ENCODE data around the gene ESYT2.
A peak's percentile ranks its signal among the peaks of the same experiment; 100 is the strongest.
"Not testable (repeated sequence)": the region's sequence is repeated elsewhere in the genome, so short reads cannot be mapped to it uniquely, and the experiment has no call there.

The ESYT2 gene

DNA sequence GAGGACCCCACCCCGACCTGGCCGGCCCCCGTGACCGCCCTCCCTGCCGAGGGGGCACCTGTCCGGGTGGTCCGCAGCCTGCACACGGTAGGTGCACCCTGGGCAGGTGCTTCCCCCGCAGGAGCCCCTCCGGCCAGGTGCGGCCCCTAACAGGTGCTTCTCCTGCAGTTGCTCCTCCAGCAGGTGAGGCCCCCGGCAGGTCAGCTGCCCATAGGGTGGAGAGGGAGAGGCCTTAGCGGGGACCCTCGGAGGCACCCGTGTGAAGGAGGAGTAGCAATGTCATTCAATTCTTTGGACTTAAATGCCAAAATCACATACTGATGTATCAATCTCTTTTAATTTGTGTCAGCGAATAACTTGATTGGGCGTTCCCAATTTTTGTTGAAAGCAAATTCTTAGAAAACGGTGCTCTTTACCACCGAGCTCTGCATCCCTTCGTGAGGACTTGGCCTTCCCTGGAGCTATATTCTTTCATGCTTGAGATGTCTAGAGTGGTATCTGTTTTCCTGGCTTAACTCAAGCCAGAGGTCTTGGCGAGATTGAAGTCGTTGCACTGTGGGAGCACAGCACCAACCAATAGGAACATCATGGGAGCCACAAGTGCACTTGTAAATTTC lies 124.0 kb downstream of the ESYT2 start:
- Histone ChIP-seq H3K9ac (ENCODE audit: low read depth, low read length) (peak overlapping the region; percentile 66; the same call in 1 of the 2 replicates), H3K9me3 (ENCODE audit: insufficient read depth, low read depth, low read length) (peaks cover 9% of the 10 kb centered on the region; the same call in 1 of the 2 replicates), H3K4me1 (ENCODE audit: insufficient read depth, low read length) (peaks cover 31% of the 10 kb centered on the region; the same call in 1 of the 2 replicates), H3K4me3 (ENCODE audit: low read length) (peak overlapping the region; percentile 89), H3K27me3 (ENCODE audit: insufficient read depth, low read length) (no peaks in the 10 kb centered on the region), H3K27ac (ENCODE audit: low read length) (no peak overlapping the region), H3K36me3 (ENCODE audit: insufficient read depth, low read depth, low read length) (peaks cover 16% of the 10 kb centered on the region)

DNA sequence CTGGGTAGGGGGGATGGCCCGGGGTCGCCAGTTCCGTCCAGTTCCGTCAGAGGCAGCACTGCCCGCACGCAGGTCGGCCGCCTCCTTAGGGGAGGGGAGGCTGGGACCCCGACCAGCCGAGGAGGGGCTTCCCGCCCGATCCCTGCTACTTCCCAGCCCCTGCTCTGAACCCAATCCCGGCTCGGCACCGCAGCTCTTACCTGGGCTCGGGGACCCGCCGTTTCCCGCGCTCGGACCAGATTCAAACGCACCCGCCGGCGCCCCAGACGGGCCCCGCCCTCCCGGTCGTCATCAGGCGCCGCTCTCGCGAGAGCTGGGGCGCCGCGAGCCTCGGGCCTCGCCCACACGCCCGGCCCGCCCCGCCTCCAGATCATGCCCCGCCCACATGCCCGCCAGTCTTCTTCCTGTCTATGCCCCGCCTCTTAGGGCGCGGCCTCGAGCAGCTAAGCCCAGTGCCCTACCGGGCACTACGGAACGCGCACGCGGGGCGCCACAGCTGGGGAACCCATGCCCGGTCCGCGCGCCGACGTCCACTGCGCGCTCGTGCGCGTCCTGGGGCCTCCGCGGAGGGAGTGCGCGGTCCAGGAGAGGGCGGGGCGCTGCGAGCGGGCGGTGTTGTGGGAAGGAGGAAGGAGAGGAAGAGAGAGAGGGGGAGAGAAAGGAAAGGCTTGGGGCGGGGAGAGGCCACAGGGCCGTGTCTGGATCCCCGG lies 124.6 kb downstream of the ESYT2 start, which contains the start of gene NCAPG2:
Gene NCAPG2, minus strand, starts transcription at position 281 of the 710 bp plus-strand sequence. CDS start 2,905 bp downstream, outside the sequence.
- H3K4me1 ChIP-seq (ENCODE audit: insufficient read depth, low read length): peaks cover 31% of the 10 kb centered on the region; the same call in 1 of the 2 replicates
- peak within 1 kb of the TSS; percentile 83 for H3K27ac ChIP-seq (ENCODE audit: low read length)
- H3K9me3 ChIP-seq (ENCODE audit: insufficient read depth, low read depth, low read length): peaks cover 9% of the 10 kb centered on the region; the same call in 1 of the 2 replicates
- peak within 1 kb of the TSS; percentile 96 for H3K9ac ChIP-seq (ENCODE audit: low read depth, low read length)
- H3K36me3 ChIP-seq (ENCODE audit: insufficient read depth, low read depth, low read length): peaks cover 22% of the 10 kb centered on the region
- peak within 1 kb of the TSS; percentile 89 for H3K4me3 ChIP-seq (ENCODE audit: low read length)
- H3K27me3 ChIP-seq (ENCODE audit: insufficient read depth, low read length): no peaks in the 10 kb centered on the region

DNA sequence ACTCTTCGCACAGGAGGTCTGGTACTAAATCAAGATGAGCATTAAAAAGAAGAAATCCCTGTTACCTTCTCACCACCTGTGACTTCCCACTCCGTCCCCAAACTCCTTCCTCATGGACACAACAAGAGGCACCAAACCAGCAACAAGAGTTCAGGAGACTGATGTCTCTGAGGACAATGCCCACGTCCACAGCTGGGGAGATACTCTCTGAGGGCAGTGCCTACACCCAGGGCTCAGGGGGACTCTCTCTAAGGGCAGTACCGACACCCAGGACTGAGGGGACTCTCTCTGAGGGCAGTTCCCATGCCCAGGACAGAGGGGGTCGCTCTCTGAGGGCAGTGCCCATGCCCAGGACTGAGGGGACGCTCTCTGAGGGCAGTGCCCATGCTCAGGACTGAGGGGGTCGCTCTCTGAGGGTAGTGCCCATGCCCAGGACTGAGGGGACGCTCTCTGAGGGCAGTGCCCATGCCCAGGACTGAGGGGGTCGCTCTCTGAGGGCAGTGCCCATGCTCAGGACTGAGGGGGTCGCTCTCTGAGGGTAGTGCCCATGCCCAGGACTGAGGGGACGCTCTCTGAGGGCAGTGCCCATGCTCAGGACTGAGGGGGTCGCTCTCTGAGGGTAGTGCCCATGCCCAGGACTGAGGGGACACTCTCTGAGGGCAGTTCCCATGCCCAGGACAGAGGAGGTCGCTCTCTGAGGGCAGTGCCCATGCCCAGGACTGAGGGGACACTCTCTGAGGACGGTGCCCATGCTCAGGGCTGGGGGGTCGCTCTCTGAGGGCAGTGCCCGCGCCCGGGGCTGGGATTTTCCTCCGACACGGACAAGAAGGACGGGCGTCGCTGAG lies 125.4 kb downstream of the ESYT2 start:
- Histone ChIP-seq H3K9ac (ENCODE audit: low read depth, low read length) (peak overlapping the region; percentile 96), H3K4me1 (ENCODE audit: insufficient read depth, low read length) (peaks cover 31% of the 10 kb centered on the region; the same call in 1 of the 2 replicates), H3K4me3 (ENCODE audit: low read length) (peak overlapping the region; percentile 89), H3K36me3 (ENCODE audit: insufficient read depth, low read depth, low read length) (peaks cover 30% of the 10 kb centered on the region), H3K27ac (ENCODE audit: low read length) (peak overlapping the region; percentile 83)
- not testable (repeated sequence) for H3K9me3 ChIP-seq (ENCODE audit: insufficient read depth, low read depth, low read length); H3K27me3 ChIP-seq (ENCODE audit: insufficient read depth, low read length)

DNA sequence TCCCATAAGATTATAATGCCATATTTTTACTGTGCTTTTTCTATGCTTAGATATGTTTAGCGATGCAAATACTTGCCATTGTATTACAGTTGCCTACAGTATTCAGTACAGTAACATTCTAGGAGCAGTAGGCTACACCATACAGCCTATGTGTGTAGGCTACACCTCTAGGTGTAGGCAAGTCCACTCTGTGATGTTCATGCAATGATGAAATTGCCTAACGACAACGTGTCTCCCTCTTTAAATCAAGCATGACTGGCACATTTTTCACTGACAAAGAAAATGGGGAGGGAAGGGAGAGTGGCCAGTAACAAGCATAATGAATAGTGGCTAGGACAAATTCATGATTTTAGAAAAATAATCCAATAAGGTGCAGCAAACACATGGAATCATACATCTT lies 126.4 kb downstream of the ESYT2 start:
- Histone ChIP-seq H3K4me1 (ENCODE audit: insufficient read depth, low read length) (peaks cover 31% of the 10 kb centered on the region; the same call in 1 of the 2 replicates), H3K27me3 (ENCODE audit: insufficient read depth, low read length) (no peaks in the 10 kb centered on the region), H3K9ac (ENCODE audit: low read depth, low read length) (peak overlapping the region; percentile 96; the same call in 1 of the 2 replicates), H3K27ac (ENCODE audit: low read length) (peak overlapping the region; percentile 76), H3K4me3 (ENCODE audit: low read length) (peak overlapping the region; percentile 89), H3K36me3 (ENCODE audit: insufficient read depth, low read depth, low read length) (peaks cover 38% of the 10 kb centered on the region), H3K9me3 (ENCODE audit: insufficient read depth, low read depth, low read length) (peaks cover 7% of the 10 kb centered on the region; the same call in 1 of the 2 replicates)

DNA sequence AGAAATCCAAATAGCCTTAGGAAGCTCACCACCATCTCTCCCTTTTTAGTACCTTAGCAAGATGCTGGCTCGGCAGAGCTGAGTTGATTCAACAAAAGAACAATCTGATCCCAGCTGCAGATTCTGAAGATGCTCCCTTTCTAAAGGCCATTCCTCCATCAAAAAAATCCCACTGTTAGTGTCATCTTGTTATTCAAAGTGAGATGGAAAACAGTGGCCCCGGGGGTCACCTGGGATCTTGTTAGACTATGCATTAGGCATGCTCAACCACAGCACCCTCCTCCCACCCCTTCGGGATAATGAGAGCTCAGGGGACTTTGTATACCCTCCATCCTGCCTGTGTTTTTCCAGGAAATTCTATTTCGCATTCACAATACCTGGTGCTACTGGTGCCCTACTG lies 127.1 kb downstream of the ESYT2 start:
- Histone ChIP-seq H3K4me3 (ENCODE audit: low read length) (peak overlapping the region; percentile 89), H3K9ac (ENCODE audit: low read depth, low read length) (peak overlapping the region; percentile 96; the same call in 1 of the 2 replicates), H3K4me1 (ENCODE audit: insufficient read depth, low read length) (peaks cover 31% of the 10 kb centered on the region; the same call in 1 of the 2 replicates), H3K9me3 (ENCODE audit: insufficient read depth, low read depth, low read length) (no peaks in the 10 kb centered on the region), H3K36me3 (ENCODE audit: insufficient read depth, low read depth, low read length) (peaks cover 43% of the 10 kb centered on the region), H3K27me3 (ENCODE audit: insufficient read depth, low read length) (no peaks in the 10 kb centered on the region), H3K27ac (ENCODE audit: low read length) (peak overlapping the region; percentile 12)

DNA sequence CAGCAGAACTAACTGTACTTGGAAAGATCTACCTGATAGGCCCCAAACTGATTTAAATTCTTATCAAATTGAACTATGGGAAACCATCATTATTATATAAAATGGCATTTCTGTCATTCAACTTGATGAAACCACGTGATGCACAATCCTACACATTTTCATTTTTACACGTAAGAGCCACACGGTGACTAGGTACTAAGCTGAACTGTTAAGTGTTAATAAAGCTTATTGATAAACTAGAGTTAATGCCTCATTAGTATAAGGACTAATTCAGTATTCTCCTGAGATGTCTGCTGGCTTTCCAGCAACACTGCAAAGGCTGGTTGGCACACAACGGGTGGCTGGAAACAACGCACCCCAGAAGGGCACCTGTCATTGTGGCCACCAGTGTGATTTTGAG lies 129.3 kb downstream of the ESYT2 start:
- Histone ChIP-seq H3K27me3 (ENCODE audit: insufficient read depth, low read length) (no peaks in the 10 kb centered on the region), H3K4me3 (ENCODE audit: low read length) (no peak overlapping the region), H3K9me3 (ENCODE audit: insufficient read depth, low read depth, low read length) (no peaks in the 10 kb centered on the region), H3K4me1 (ENCODE audit: insufficient read depth, low read length) (peaks cover 25% of the 10 kb centered on the region; the same call in 1 of the 2 replicates), H3K36me3 (ENCODE audit: insufficient read depth, low read depth, low read length) (peaks cover 65% of the 10 kb centered on the region), H3K9ac (ENCODE audit: low read depth, low read length) (no peak overlapping the region), H3K27ac (ENCODE audit: low read length) (no peak overlapping the region)

DNA sequence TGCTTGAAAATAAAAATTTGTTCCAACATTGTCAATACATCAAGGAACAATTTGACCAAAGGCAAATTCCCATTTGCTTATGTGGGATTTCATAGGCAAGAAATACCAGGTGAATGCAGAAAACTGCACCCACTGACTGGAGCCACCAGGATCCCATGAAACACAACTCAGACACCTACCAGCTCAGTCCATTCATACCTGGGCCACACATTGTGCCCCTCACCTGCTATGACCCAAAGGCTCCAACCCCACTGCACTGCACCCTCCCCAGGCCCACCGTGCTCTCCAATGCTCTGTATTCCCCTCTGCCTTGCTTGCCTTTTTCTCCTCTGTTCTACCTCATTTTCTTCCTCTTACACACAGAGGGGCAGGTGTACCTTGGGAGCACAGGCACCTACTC lies 130.0 kb downstream of the ESYT2 start:
- Histone ChIP-seq H3K27ac (ENCODE audit: low read length) (no peak overlapping the region), H3K9me3 (ENCODE audit: insufficient read depth, low read depth, low read length) (no peaks in the 10 kb centered on the region), H3K4me1 (ENCODE audit: insufficient read depth, low read length) (peaks cover 25% of the 10 kb centered on the region; the same call in 1 of the 2 replicates), H3K36me3 (ENCODE audit: insufficient read depth, low read depth, low read length) (peaks cover 72% of the 10 kb centered on the region), H3K9ac (ENCODE audit: low read depth, low read length) (no peak overlapping the region), H3K27me3 (ENCODE audit: insufficient read depth, low read length) (no peaks in the 10 kb centered on the region), H3K4me3 (ENCODE audit: low read length) (no peak overlapping the region)

DNA sequence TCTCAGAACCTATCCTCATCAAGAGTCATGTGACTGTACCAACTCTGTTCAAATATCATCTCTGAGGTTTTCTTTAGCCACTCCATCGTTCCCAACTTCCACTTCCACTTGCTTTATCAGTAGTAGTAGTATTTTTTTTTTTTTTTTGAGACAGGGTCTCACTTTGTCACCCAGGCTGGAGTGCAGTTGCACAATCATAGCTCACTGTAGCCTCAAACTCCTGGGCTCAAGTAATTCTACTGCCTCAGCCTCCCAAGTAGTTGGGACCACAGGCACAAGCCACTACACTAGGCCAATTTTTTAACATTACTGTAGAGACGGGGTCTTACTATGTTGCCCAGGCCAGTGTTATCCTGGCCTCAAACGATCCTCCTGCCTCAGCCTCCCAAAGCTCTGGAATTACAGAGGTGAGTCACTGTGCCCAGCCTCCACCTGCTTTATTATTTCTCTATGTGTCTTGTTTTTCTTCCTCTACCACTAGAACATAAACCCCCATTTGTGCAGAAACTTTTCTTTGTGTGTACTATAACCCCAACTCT lies 130.6 kb downstream of the ESYT2 start:
- Histone ChIP-seq H3K4me3 (ENCODE audit: low read length) (no peak overlapping the region), H3K36me3 (ENCODE audit: insufficient read depth, low read depth, low read length) (peaks cover 78% of the 10 kb centered on the region), H3K4me1 (ENCODE audit: insufficient read depth, low read length) (peaks cover 24% of the 10 kb centered on the region; the same call in 1 of the 2 replicates), H3K9ac (ENCODE audit: low read depth, low read length) (no peak overlapping the region), H3K27ac (ENCODE audit: low read length) (no peak overlapping the region), H3K9me3 (ENCODE audit: insufficient read depth, low read depth, low read length) (no peaks in the 10 kb centered on the region), H3K27me3 (ENCODE audit: insufficient read depth, low read length) (no peaks in the 10 kb centered on the region)

DNA sequence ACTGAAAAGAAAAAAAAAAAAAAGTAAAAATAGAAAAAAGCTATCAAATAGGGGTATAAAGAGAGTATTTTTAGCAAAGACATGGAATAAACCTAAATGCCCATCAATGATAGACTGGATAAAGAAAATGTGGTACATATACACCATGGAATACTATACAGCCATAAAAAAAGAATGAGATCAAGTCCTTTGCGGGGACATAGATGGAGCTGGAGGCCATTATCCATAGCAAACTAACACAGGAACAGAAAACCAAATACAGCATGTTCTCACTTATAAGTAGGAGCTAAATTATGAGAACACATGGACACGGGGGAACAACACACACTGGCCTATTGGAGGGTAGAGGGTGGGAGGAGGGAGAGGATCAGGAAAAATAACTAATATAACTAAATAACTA lies 131.7 kb downstream of the ESYT2 start:
- H3K27me3 ChIP-seq (ENCODE audit: insufficient read depth, low read length); H3K9ac ChIP-seq (ENCODE audit: low read depth, low read length); H3K4me3 ChIP-seq (ENCODE audit: low read length); H3K9me3 ChIP-seq (ENCODE audit: insufficient read depth, low read depth, low read length); H3K27ac ChIP-seq (ENCODE audit: low read length): not testable (repeated sequence)
- peaks cover 13% of the 10 kb centered on the region; the same call in 1 of the 2 replicates for H3K4me1 ChIP-seq (ENCODE audit: insufficient read depth, low read length)
- peaks cover 89% of the 10 kb centered on the region for H3K36me3 ChIP-seq (ENCODE audit: insufficient read depth, low read depth, low read length)

DNA sequence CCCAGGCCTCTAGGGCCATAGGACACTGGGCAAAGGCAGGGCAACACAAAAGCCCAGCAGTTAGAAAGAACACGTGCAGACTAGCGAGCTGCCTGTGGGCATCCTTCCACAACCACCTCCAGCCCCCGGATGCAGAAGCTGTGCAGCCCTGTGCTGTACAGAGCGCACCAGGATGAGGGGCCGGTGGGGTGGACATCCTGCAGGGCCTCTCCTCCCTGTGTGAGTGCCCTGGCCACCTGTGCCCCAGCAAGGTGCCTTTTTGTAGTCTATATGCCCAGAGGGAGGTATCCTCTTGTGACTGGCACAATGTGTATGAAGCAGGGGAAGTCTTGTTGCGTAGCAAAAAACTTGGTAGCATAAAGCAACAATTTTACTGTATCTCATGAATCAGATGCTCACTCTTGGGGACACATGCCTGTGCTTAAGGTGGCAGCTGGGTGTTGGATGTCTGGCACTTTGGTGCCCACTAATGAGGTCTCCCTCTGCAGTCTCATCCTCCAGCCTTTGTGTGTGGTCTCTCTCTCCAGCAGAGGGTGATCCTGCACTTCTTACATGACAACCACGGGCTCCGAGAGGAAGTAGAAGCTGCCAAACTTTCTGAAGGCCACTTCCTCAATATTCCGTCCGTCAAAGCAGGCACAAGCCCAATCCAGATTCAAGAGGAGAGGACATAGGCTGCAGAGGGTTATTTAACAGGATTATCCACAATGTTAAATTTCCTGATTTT lies 133.4 kb downstream of the ESYT2 start:
- H3K9me3 ChIP-seq (ENCODE audit: insufficient read depth, low read depth, low read length): no peaks in the 10 kb centered on the region
- H3K27ac ChIP-seq (ENCODE audit: low read length): no peak overlapping the region
- peaks cover 1% of the 10 kb centered on the region; the same call in 1 of the 2 replicates for H3K4me1 ChIP-seq (ENCODE audit: insufficient read depth, low read length)
- no peak overlapping the region for H3K9ac ChIP-seq (ENCODE audit: low read depth, low read length)
- no peaks in the 10 kb centered on the region for H3K27me3 ChIP-seq (ENCODE audit: insufficient read depth, low read length)
- H3K4me3 ChIP-seq (ENCODE audit: low read length): no peak overlapping the region
- peaks cover 96% of the 10 kb centered on the region for H3K36me3 ChIP-seq (ENCODE audit: insufficient read depth, low read depth, low read length)
